Smooth muscle cell (in vitro differentiated cells): ENCODE measurements around the gene ZDHHC14. TPM values are rescaled to one million over a fixed set of nuclear protein-coding genes. Genes with fewer than 3 reads are reported as not detected.
"Not testable (repeated sequence)": the region's sequence is repeated elsewhere in the genome, so short reads cannot be mapped to it uniquely, and the experiment has no call there.

ENCODE experiments used
- DNase-seq: peaks from one replicate; lab custom pipeline; 2025; ENCODE audit not compliant: unreplicated experiment; lab: John Stamatoyannopoulos, UW
- H2AFZ ChIP-seq: fragments of 200-600 bp; sonication (generic); 2 replicates; pipeline ENCODE4 v1.6.0; 2016; ENCODE audit warnings: antibody characterized with exemption, low read depth, mild to moderate bottlenecking
- H3F3A ChIP-seq: fragments of 200-600 bp; sonication (generic); 2 replicates; pipeline ENCODE4 v1.6.0; 2017; ENCODE audit warnings: antibody characterized with exemption, low read depth
- H3K27ac ChIP-seq: fragments of 200-600 bp; sonication (generic); 2 replicates; pipeline ENCODE4 v1.5.1; 2016; ENCODE audit warnings: low read depth, mild to moderate bottlenecking
- H3K27me3 ChIP-seq: fragments of 200-600 bp; sonication (generic); 2 replicates; pipeline ENCODE4 v1.6.1; 2016; ENCODE audit warnings: low read depth, mild to moderate bottlenecking
- H3K36me3 ChIP-seq: fragments of 200-600 bp; sonication (generic); 2 replicates; pipeline ENCODE4 v1.5.1; 2016; ENCODE audit warnings: low read depth
- H3K4me1 ChIP-seq: fragments of 200-600 bp; sonication (generic); 2 replicates; pipeline ENCODE4 v1.5.1; 2016; ENCODE audit warnings: low read depth
- H3K4me2 ChIP-seq: fragments of 200-600 bp; sonication (generic); 2 replicates; pipeline ENCODE4 v1.6.0; 2016; ENCODE audit warnings: mild to moderate bottlenecking
- H3K4me3 ChIP-seq: fragments of 200-600 bp; sonication (generic); 2 replicates; pipeline ENCODE4 v1.5.1; 2016; ENCODE audit warnings: mild to moderate bottlenecking
- H3K79me2 ChIP-seq: fragments of 200-600 bp; sonication (generic); 2 replicates; pipeline ENCODE4 v1.6.0; 2016; ENCODE audit warnings: low read depth, mild to moderate bottlenecking
- H3K9ac ChIP-seq: fragments of 200-600 bp; sonication (generic); 2 replicates; pipeline ENCODE4 v1.6.0; 2016; ENCODE audit warnings: low read depth
- H3K9me3 ChIP-seq: fragments of 200-600 bp; sonication (generic); replicated peaks from 2 replicates; pipeline ENCODE4 v1.5.1; 2016; ENCODE audit warnings: low read depth
- H4K20me1 ChIP-seq: fragments of 200-600 bp; sonication (generic); 2 replicates; pipeline ENCODE4 v1.6.0; 2016; ENCODE audit warnings: low read depth
- CTCF ChIP-seq: fragments of 200-600 bp; sonication (generic); IDR thresholded peaks from 2 replicates; pipeline ENCODE4 v1.5.1; 2017; ENCODE audit warnings: borderline replicate concordance, mild to moderate bottlenecking, antibody characterized with exemption; ENCODE audit not compliant: insufficient read depth, poor library complexity, severe bottlenecking
- WGBS: methylation state at CpG from one replicate; pipeline ENCODE4 v1.1.7; 2016; ENCODE audit warnings: low lambda C conversion rate; 5-methylcytosine and 5-hydroxymethylcytosine counted together
- polyA plus RNA-seq: library from polyadenylated mRNA; unstranded; fragments of >200 nt; fragmentation: Nextera tagmentation; extraction: Ambion mirVana; gene quantifications from 2 replicates; pipeline ENCODE4 v1.2.1, GENCODE V29; 2016
- total RNA-seq: library from RNA; depleted of rRNA; stranded (reverse); fragments of >200 nt; gene quantifications from 2 replicates; pipeline ENCODE4 v1.2.3, GENCODE V29; 2014

ZDHHC14 gene
- total and polyA plus RNA-seq, 2 experiments from 2014 or later: 1.3 to 1.6 TPM

- TF ChIP-seq CTCF: no peak
- H3K9ac ChIP-seq: no peak overlapping the region
- no peak overlapping the region for H3K27ac ChIP-seq
- no peaks in the 10 kb centered on the region for H3K9me3 ChIP-seq
- H3K27me3 ChIP-seq: no peaks in the 10 kb centered on the region
- no peaks in the 10 kb centered on the region for H3K4me1 ChIP-seq
- H3K4me3 ChIP-seq: no peak overlapping the region
- no peaks in the 10 kb centered on the region for H4K20me1 ChIP-seq
- peaks cover 7% of the 10 kb centered on the region for H3F3A ChIP-seq
- DNase-seq: no peak
- no peak overlapping the region for H2AFZ ChIP-seq
- H3K36me3 ChIP-seq: no peaks in the 10 kb centered on the region
- WGBS: 80% methylated on average over 17 of the region's 17 CpGs
- H3K79me2 ChIP-seq: no peaks in the 10 kb centered on the region
- H3K4me2 ChIP-seq: no peak overlapping the region
Measured at GRCh38 chr6:157688960-157689599, 308.1 kb downstream of the ZDHHC14 start.

DNA sequence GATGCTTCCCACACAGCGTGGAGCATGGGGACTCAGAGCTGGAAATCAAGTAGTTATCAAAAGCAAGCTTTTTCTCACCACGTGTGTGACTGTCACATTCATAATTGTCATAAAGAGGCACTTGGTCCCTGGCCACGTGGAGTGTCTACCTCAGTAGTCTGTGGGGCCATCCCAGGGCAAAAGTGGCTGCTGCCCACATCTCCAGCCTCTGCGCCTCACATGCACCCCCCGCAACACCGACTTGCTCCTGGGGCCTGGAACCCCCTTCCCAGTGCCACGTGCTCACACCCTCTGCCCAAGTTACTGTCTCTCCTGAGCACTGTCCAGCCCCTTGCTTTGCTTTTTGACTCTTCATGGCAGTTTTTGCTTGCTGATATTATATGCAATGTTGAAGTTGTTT, 308.9 kb downstream of the ZDHHC14 start:
- no peak for DNase-seq
- no peak overlapping the region for H3K4me3 ChIP-seq
- no peaks in the 10 kb centered on the region for H3K79me2 ChIP-seq
- H3F3A ChIP-seq: peaks cover 7% of the 10 kb centered on the region
- H3K9ac ChIP-seq: no peak overlapping the region
- H3K27ac ChIP-seq: no peak overlapping the region
- no peaks in the 10 kb centered on the region for H4K20me1 ChIP-seq
- H3K36me3 ChIP-seq: no peaks in the 10 kb centered on the region
- no peaks in the 10 kb centered on the region for H3K4me1 ChIP-seq
- no peaks in the 10 kb centered on the region for H3K9me3 ChIP-seq
- H3K27me3 ChIP-seq: no peaks in the 10 kb centered on the region
- 85% methylated on average over 7 of the region's 7 CpGs for WGBS
- no peak overlapping the region for H2AFZ ChIP-seq
- no peak overlapping the region for H3K4me2 ChIP-seq
- no peak for TF ChIP-seq CTCF

DNA sequence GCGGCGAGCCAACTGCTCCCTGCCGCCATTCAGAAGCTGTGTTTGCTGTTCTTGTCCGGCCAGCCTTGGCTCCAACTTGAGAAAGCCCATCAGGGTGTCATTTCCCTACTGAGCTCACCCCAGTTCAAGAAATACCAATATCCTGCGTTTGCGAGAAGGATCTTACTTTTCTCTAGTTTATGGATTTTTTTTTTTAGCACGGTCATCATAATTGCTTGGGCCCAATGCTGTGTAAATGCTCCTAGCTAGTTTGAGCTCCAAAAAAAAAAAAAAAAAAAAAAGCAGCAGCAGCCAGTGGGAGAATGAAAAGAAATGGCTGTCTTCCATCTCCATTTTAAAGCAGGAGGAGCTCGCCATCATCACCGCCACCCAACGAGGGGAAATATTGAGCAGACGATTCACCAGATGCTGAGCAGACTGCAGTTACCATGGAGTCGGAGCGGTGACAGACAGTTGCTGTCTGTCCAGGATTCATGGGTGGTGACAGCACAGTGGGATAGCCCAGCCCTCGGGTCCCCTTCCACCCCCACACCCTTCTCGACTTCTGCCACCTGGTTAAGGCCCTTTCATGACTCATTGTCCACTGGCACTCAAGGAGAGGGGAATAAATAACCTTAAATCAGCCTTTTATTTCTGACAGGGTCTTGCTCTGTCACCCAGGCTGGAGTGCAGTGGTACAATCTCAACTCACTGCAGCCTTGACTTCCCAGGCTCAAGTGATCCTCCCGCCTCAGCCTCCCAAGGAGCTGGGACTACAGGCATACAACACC, 309.6 kb downstream of the ZDHHC14 start:
- no peak overlapping the region for H2AFZ ChIP-seq
- no peak overlapping the region for H3K4me2 ChIP-seq
- H3K27ac ChIP-seq: no peak overlapping the region
- no peaks in the 10 kb centered on the region for H3F3A ChIP-seq
- H3K79me2 ChIP-seq: no peaks in the 10 kb centered on the region
- H3K4me1 ChIP-seq: no peaks in the 10 kb centered on the region
- TF ChIP-seq CTCF: no peak
- H4K20me1 ChIP-seq: no peaks in the 10 kb centered on the region
- no peaks in the 10 kb centered on the region for H3K9me3 ChIP-seq
- H3K9ac ChIP-seq: no peak overlapping the region
- DNase-seq: no peak
- H3K36me3 ChIP-seq: no peaks in the 10 kb centered on the region
- H3K4me3 ChIP-seq: no peak overlapping the region
- WGBS: 85% methylated on average over 16 of the region's 16 CpGs
- no peaks in the 10 kb centered on the region for H3K27me3 ChIP-seq

GRCh38 chr6:157691621-157692020, 310.6 kb downstream of the ZDHHC14 start:
- H2AFZ ChIP-seq, H3K27ac ChIP-seq, H3K36me3 ChIP-seq, H4K20me1 ChIP-seq, H3K9ac ChIP-seq, DNase-seq, H3K79me2 ChIP-seq, H3K4me2 ChIP-seq, H3F3A ChIP-seq, H3K4me3 ChIP-seq, H3K4me1 ChIP-seq, H3K9me3 ChIP-seq, H3K27me3 ChIP-seq: not testable (repeated sequence)
- over 99% methylated on average over 10 of the region's 10 CpGs for WGBS
